Immature natural killer cell (primary cell): ENCODE results near the gene MRPS24. TPM values are rescaled to one million over a fixed set of nuclear protein-coding genes. Genes with fewer than 3 reads are reported as not detected.

Experiments used
- DNase-seq, 3 donors: peaks; one replicate each; pipeline ENCODE4 v3.0.0; 2022; ENCODE audit warnings: mixed read lengths in 1 of 3
- H3K27ac Mint-ChIP-seq, 6 donors: one replicate each; pipeline ENCODE4 v1.8.0; 2020; ENCODE audit warnings: mixed read lengths in 6 of 6, mild to moderate bottlenecking in 5 of 6, inconsistent platforms in 4 of 6, moderate library complexity in 3 of 6
- H3K27me3 Mint-ChIP-seq, 3 donors: one replicate each; pipeline ENCODE4 v1.8.0; 2020 to 2021; ENCODE audit warnings: low read depth in 3 of 3, mild to moderate bottlenecking in 3 of 3, mixed read lengths in 3 of 3, moderate library complexity in 3 of 3, inconsistent platforms in 1 of 3
- H3K36me3 Mint-ChIP-seq, 3 donors: one replicate each; pipeline ENCODE4 v1.8.0; 2020; ENCODE audit warnings: mixed read lengths in 3 of 3, inconsistent platforms in 2 of 3, mild to moderate bottlenecking in 2 of 3
- H3K4me1 Mint-ChIP-seq, 2 donors: one replicate each; pipeline ENCODE4 v1.8.0; 2020; ENCODE audit warnings: inconsistent platforms in 2 of 2, mild to moderate bottlenecking in 2 of 2, mixed read lengths in 2 of 2, moderate library complexity in 1 of 2
- H3K4me3 Mint-ChIP-seq, 5 donors: one replicate each; pipeline ENCODE4 v1.8.0; 2020; ENCODE audit warnings: mild to moderate bottlenecking in 5 of 5, mixed read lengths in 5 of 5, inconsistent platforms in 3 of 5, moderate library complexity in 3 of 5
- H3K9me3 Mint-ChIP-seq, 6 donors: one replicate each; pipeline ENCODE4 v1.8.0; 2020; ENCODE audit warnings: mild to moderate bottlenecking in 6 of 6, mixed read lengths in 6 of 6, inconsistent platforms in 4 of 6, moderate library complexity in 3 of 6
- polyA plus RNA-seq, 3 donors: library from polyadenylated mRNA; unstranded; fragments of 300-500 nt; fragmentation: Illumina TruSeq; gene quantifications; one replicate each; pipeline ENCODE4 v1.2.3, GENCODE V29; 2021

MRPS24 gene
- polyA plus RNA-seq, 3 donors from 2014 or later: 101 to 123 (median 114) TPM

GRCh38 chr7:43890468-43890867 lies 21.2 kb upstream of the MRPS24 start:
- DNase-seq: no peak
- peaks cover 5 to 12% (median 10%) of the 10 kb centered on the region in 3 donors for H3K27me3 Mint-ChIP-seq
- peaks cover 8 to 34% (median 10%) of the 10 kb centered on the region in 3 donors for H3K36me3 Mint-ChIP-seq
- H3K4me1 Mint-ChIP-seq: peaks cover 43 to 57% of the 10 kb centered on the region in 2 donors
- no peak overlapping the region for H3K27ac Mint-ChIP-seq
- peaks cover 0 to 2% (median 0%) of the 10 kb centered on the region in 6 donors for H3K9me3 Mint-ChIP-seq
- H3K4me3 Mint-ChIP-seq: no peak overlapping the region

GRCh38 chr7:43888993-43889945 lies 20.0 kb upstream of the MRPS24 start:
- DNase-seq: no peak
- H3K4me3 Mint-ChIP-seq: no peak overlapping the region
- H3K36me3 Mint-ChIP-seq: peaks cover 5 to 34% (median 15%) of the 10 kb centered on the region in 3 donors
- no peak overlapping the region for H3K27ac Mint-ChIP-seq
- H3K27me3 Mint-ChIP-seq: peaks cover 5 to 12% (median 10%) of the 10 kb centered on the region in 3 donors
- H3K9me3 Mint-ChIP-seq: peaks cover 0 to 2% (median 0%) of the 10 kb centered on the region in 6 donors
- H3K4me1 Mint-ChIP-seq: peaks cover 37 to 49% of the 10 kb centered on the region in 2 donors

- H3K36me3 Mint-ChIP-seq: peaks cover 12 to 48% (median 24%) of the 10 kb centered on the region in 3 donors
- H3K9me3 Mint-ChIP-seq: no peaks in the 10 kb centered on the region
- no peak overlapping the region for H3K4me3 Mint-ChIP-seq
- no peak overlapping the region for H3K27ac Mint-ChIP-seq
- H3K4me1 Mint-ChIP-seq: peaks cover 11 to 12% of the 10 kb centered on the region in 2 donors
- DNase-seq: no peak
- H3K27me3 Mint-ChIP-seq: peaks cover 0 to 1% (median 0%) of the 10 kb centered on the region in 3 donors
These were observed 15.3 kb upstream of the MRPS24 start for GRCh38 chr7:43884617-43885016.

GRCh38 chr7:43884209-43884608 lies 14.9 kb upstream of the MRPS24 start:
- DNase-seq: no peak
- H3K36me3 Mint-ChIP-seq: peaks cover 14 to 51% (median 26%) of the 10 kb centered on the region in 3 donors
- H3K4me1 Mint-ChIP-seq: peaks cover 8% of the 10 kb centered on the region in 2 donors
- H3K9me3 Mint-ChIP-seq: no peaks in the 10 kb centered on the region
- no peaks in the 10 kb centered on the region for H3K27me3 Mint-ChIP-seq
- H3K4me3 Mint-ChIP-seq: no peak overlapping the region
- no peak overlapping the region for H3K27ac Mint-ChIP-seq

GRCh38 chr7:43880596-43880995 lies 11.3 kb upstream of the MRPS24 start:
- DNase-seq: no peak
- H3K27me3 Mint-ChIP-seq: peaks cover 0 to 2% (median 0%) of the 10 kb centered on the region in 3 donors
- H3K4me1 Mint-ChIP-seq: peaks cover 0 to 4% of the 10 kb centered on the region in 2 donors
- H3K4me3 Mint-ChIP-seq: no peak overlapping the region
- H3K27ac Mint-ChIP-seq: no peak overlapping the region
- H3K36me3 Mint-ChIP-seq: peaks cover 23 to 70% (median 45%) of the 10 kb centered on the region in 3 donors
- no peaks in the 10 kb centered on the region for H3K9me3 Mint-ChIP-seq

- Mint-ChIP-seq H3K27me3 (peaks cover 0 to 2% (median 2%) of the 10 kb centered on the region in 3 donors), H3K4me1 (peaks cover 0 to 4% of the 10 kb centered on the region in 2 donors), H3K36me3 (peaks cover 20 to 67% (median 50%) of the 10 kb centered on the region in 3 donors), H3K27ac (no peak overlapping the region), H3K4me3 (no peak overlapping the region), H3K9me3 (no peaks in the 10 kb centered on the region)
- DNase-seq: no peak
These were observed 10.2 kb upstream of the MRPS24 start for GRCh38 chr7:43879477-43879876.

GRCh38 chr7:43878867-43879266 lies 9.6 kb upstream of the MRPS24 start:
- Mint-ChIP-seq H3K9me3 (no peaks in the 10 kb centered on the region), H3K4me1 (peaks cover 0 to 4% of the 10 kb centered on the region in 2 donors), H3K4me3 (no peak overlapping the region), H3K36me3 (peaks cover 14 to 63% (median 44%) of the 10 kb centered on the region in 3 donors), H3K27me3 (peaks cover 0 to 2% (median 2%) of the 10 kb centered on the region in 3 donors), H3K27ac (peak overlapping the region in 1 of 6 donors; percentile 24)
- DNase-seq: no peak

GRCh38 chr7:43877968-43878864 lies 8.9 kb upstream of the MRPS24 start:
- Mint-ChIP-seq H3K36me3 (peaks cover 11 to 58% (median 40%) of the 10 kb centered on the region in 3 donors), H3K9me3 (no peaks in the 10 kb centered on the region), H3K4me3 (no peak overlapping the region), H3K27me3 (peaks cover 0 to 2% (median 2%) of the 10 kb centered on the region in 3 donors), H3K4me1 (peaks cover 0 to 4% of the 10 kb centered on the region in 2 donors), H3K27ac (no peak overlapping the region)
- no peak for DNase-seq

- Mint-ChIP-seq H3K36me3 (peaks cover 11 to 58% (median 40%) of the 10 kb centered on the region in 3 donors), H3K27ac (no peak overlapping the region)
These were observed 7.8 kb upstream of the MRPS24 start for GRCh38 chr7:43876976-43877745.

GRCh38 chr7:43876241-43876640 lies 6.9 kb upstream of the MRPS24 start:
- no peak for DNase-seq
- H3K27ac Mint-ChIP-seq: no peak overlapping the region
- H3K4me3 Mint-ChIP-seq: no peak overlapping the region
- H3K36me3 Mint-ChIP-seq: peaks cover 11 to 51% (median 33%) of the 10 kb centered on the region in 3 donors
- peaks cover 0 to 4% of the 10 kb centered on the region in 2 donors for H3K4me1 Mint-ChIP-seq
- H3K9me3 Mint-ChIP-seq: no peaks in the 10 kb centered on the region
- peaks cover 0 to 2% (median 2%) of the 10 kb centered on the region in 3 donors for H3K27me3 Mint-ChIP-seq

More at GRCh38 chr7:43876976-43877745, 7.8 kb upstream of the MRPS24 start:
- H3K9me3 Mint-ChIP-seq: no peaks in the 10 kb centered on the region
- peaks cover 0 to 4% of the 10 kb centered on the region in 2 donors for H3K4me1 Mint-ChIP-seq
- H3K27me3 Mint-ChIP-seq: peaks cover 0 to 2% (median 2%) of the 10 kb centered on the region in 3 donors
- DNase-seq: peak; percentile 23 to 35 (median 23)
- H3K4me3 Mint-ChIP-seq: no peak overlapping the region

- peak overlapping the region in 1 of 6 donors; percentile 61 for H3K27ac Mint-ChIP-seq
- peaks cover 4 to 9% (median 5%) of the 10 kb centered on the region in 3 donors for H3K27me3 Mint-ChIP-seq
- H3K9me3 Mint-ChIP-seq: no peaks in the 10 kb centered on the region
- no peak overlapping the region for H3K4me3 Mint-ChIP-seq
- peaks cover 4 to 27% (median 19%) of the 10 kb centered on the region in 3 donors for H3K36me3 Mint-ChIP-seq
- DNase-seq: no peak
- H3K4me1 Mint-ChIP-seq: peaks cover 17 to 19% of the 10 kb centered on the region in 2 donors
These were observed 4.0 kb upstream of the MRPS24 start for GRCh38 chr7:43873300-43873699.

GRCh38 chr7:43872406-43873110 lies 3.2 kb upstream of the MRPS24 start:
- Mint-ChIP-seq H3K4me3 (no peak overlapping the region), H3K4me1 (peaks cover 23 to 24% of the 10 kb centered on the region in 2 donors), H3K27ac (peak overlapping the region in 1 of 6 donors; percentile 6), H3K36me3 (peaks cover 0 to 22% (median 12%) of the 10 kb centered on the region in 3 donors), H3K27me3 (peaks cover 4 to 9% (median 5%) of the 10 kb centered on the region in 3 donors), H3K9me3 (no peaks in the 10 kb centered on the region)
- DNase-seq: no peak
